PC-3 (cell line): ENCODE measurements around the gene PTS. TPM values are rescaled to one million over a fixed set of nuclear protein-coding genes. Genes with fewer than 3 reads are reported as not detected.

ENCODE experiments used
- ATAC-seq: fragments of 200-7000 bp; cut with Tn5 transposase; 2 replicates; pipeline ENCODE4 v1.9.1; 2020; ENCODE audit warnings: mild to moderate bottlenecking, moderate library complexity
- BruUV-seq: library from RNA; stranded (reverse); fragments of 400-500 nt; replicated peaks from 2 replicates; lab custom pipeline; 2021; lab: Mats Ljungman, UMichigan
- CTCF ChIA-PET: fragments of 300-600 bp; sonication (Branson Sonifier 250); formaldehyde crosslinking; loops from one replicate; lab custom pipeline; 2022; ENCODE audit warnings: antibody characterized with exemption; lab: Charles Lee
- POLR2A ChIA-PET: fragments of 300-600 bp; sonication (Branson Sonifier 250); formaldehyde crosslinking; loops from one replicate; lab custom pipeline; 2022; ENCODE audit warnings: antibody characterized with exemption; ENCODE audit not compliant: unreplicated experiment; lab: Charles Lee
- DNase-seq: peaks from one replicate; pipeline ENCODE4 v3.0.0-alpha.2; 2015
- H2AFZ ChIP-seq: fragments of 300-600 bp; sonication (generic); 2 replicates; pipeline ENCODE4 v1.6.0; 2016; ENCODE audit warnings: antibody characterized with exemption, low read length
- H3F3A ChIP-seq: fragments of 300-600 bp; sonication (generic); one replicate; pipeline ENCODE4 v1.6.0; 2017; ENCODE audit warnings: antibody characterized with exemption, low read length, control low read depth, mild to moderate bottlenecking; ENCODE audit not compliant: unreplicated experiment
- H3K27ac ChIP-seq: fragments of 300-600 bp; sonication (generic); 2 replicates; pipeline ENCODE4 v1.5.1; 2016; ENCODE audit warnings: mild to moderate bottlenecking, low read length
- H3K27me3 ChIP-seq: fragments of 300-600 bp; sonication (generic); 2 replicates; pipeline ENCODE4 v1.6.1; 2016; ENCODE audit warnings: low read length, mixed read lengths
- H3K36me3 ChIP-seq: fragments of 300-600 bp; sonication (generic); 2 replicates; pipeline ENCODE4 v1.6.1; 2016; ENCODE audit warnings: low read depth, mixed run types, low read length, mixed read lengths
- H3K4me1 ChIP-seq: fragments of 300-600 bp; sonication (generic); 2 replicates; pipeline ENCODE4 v1.5.1; 2016; ENCODE audit warnings: low read length; ENCODE audit not compliant: insufficient read depth
- H3K4me2 ChIP-seq: fragments of 300-600 bp; sonication (generic); 2 replicates; pipeline ENCODE4 v1.6.0; 2016; ENCODE audit warnings: low read length
- H3K4me3 ChIP-seq: fragments of 300-600 bp; sonication (generic); 2 replicates; pipeline ENCODE4 v1.5.1; 2016; ENCODE audit warnings: mild to moderate bottlenecking, low read length, mixed read lengths
- H3K79me2 ChIP-seq: fragments of 300-600 bp; sonication (generic); 2 replicates; pipeline ENCODE4 v1.6.1; 2017; ENCODE audit warnings: low read length, mixed read lengths
- H3K9ac ChIP-seq: fragments of 300-600 bp; sonication (generic); 2 replicates; pipeline ENCODE4 v1.6.0; 2016; ENCODE audit warnings: mild to moderate bottlenecking, low read length
- H3K9me2 ChIP-seq: fragments of 300-600 bp; sonication (generic); replicated peaks from 2 replicates; pipeline ENCODE4 v1.6.1; 2016; ENCODE audit warnings: mixed run types, low read length, mixed read lengths
- H3K9me3 ChIP-seq: fragments of 300-600 bp; sonication (generic); 2 replicates; pipeline ENCODE4 v1.6.1; 2016; ENCODE audit warnings: low read length, mixed read lengths
- H4K20me1 ChIP-seq: fragments of 300-600 bp; sonication (generic); 2 replicates; pipeline ENCODE4 v1.6.1; 2016; ENCODE audit warnings: low read length, mixed read lengths
- EZH2 ChIP-seq: fragments of 300-600 bp; sonication (generic); IDR thresholded peaks from one replicate; pipeline ENCODE4 v1.6.1; 2017; ENCODE audit warnings: antibody characterized with exemption, mild to moderate bottlenecking, low read length; ENCODE audit not compliant: unreplicated experiment
- EZH2phosphoT487 ChIP-seq: fragments of 300-600 bp; sonication (generic); IDR thresholded peaks from 2 replicates; pipeline ENCODE4 v1.6.1; 2018; ENCODE audit warnings: mild to moderate bottlenecking, antibody characterized with exemption, low read length, borderline replicate concordance
- intact Hi-C: fragments of 100-400 bp; cut with micrococcal nuclease; formaldehyde crosslinking; loops from 2 replicates; pipeline ENCODE4 v1.9.0; 2023
- total RNA-seq: library from RNA; depleted of rRNA; stranded (reverse); fragments of >200 nt; gene quantifications from 2 replicates; pipeline ENCODE4 v1.2.3, GENCODE V29; 2014
- TF ChIP-seq, protein P1 (sequence below): fragments of 300-600 bp; sonication (generic); conservative IDR thresholded peaks from 2 replicates; pipeline ENCODE4 v1.5.1; 2017; ENCODE audit warnings: antibody characterized with exemption, low read depth, mild to moderate bottlenecking, low read length

The PTS gene
- total RNA-seq, 1 experiment from 2014 or later: 77.4 TPM

DNA sequence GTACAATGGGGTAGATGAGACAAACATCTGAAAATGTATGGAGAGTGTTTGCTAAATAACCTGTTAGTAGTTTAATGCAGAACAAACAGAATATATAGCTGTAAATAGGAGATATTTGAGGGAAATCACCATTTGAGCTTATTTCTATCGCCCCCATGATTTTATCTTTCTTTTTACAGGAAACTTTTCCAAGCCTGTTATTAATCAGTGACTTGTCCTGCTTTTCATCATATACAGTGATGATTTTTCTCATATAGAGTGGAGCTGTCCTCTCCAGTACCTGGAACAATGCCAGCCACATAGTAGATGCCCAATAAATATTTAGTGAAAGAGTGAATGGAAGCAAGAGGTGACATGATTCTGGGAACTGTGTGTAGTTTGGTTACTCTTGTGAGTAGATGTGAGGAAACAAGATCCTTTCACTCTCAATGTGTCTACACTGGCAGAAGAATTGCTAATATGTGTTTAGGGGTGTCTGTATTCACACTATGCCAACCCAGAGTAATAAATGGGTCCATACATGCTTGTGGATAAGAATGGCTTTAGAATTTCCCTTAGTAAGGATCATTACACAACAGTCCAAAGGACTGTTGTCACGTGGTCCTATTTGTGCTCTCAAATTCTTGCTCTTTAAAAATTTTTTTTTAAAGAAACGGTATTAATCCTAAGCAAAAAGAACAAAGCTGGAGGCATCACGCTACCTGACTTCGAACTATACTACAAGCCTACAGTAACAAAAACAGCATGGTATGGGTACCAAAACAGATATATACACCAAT is 2.3 kb upstream of the PTS start:
- DNase-seq (no peak), ATAC-seq (no peak)
- no peaks in the 10 kb centered on the region for H3F3A ChIP-seq
- no peaks in the 10 kb centered on the region; the same call in 1 of the 2 replicates for H3K36me3 ChIP-seq
- H3K9ac ChIP-seq: no peak overlapping the region
- H3K9me2 ChIP-seq: no peaks in the 10 kb centered on the region
- CTCF ChIA-PET: no interaction called here
- TF ChIP-seq EZH2phosphoT487: no peak
- TF ChIP-seq, protein P1, sequence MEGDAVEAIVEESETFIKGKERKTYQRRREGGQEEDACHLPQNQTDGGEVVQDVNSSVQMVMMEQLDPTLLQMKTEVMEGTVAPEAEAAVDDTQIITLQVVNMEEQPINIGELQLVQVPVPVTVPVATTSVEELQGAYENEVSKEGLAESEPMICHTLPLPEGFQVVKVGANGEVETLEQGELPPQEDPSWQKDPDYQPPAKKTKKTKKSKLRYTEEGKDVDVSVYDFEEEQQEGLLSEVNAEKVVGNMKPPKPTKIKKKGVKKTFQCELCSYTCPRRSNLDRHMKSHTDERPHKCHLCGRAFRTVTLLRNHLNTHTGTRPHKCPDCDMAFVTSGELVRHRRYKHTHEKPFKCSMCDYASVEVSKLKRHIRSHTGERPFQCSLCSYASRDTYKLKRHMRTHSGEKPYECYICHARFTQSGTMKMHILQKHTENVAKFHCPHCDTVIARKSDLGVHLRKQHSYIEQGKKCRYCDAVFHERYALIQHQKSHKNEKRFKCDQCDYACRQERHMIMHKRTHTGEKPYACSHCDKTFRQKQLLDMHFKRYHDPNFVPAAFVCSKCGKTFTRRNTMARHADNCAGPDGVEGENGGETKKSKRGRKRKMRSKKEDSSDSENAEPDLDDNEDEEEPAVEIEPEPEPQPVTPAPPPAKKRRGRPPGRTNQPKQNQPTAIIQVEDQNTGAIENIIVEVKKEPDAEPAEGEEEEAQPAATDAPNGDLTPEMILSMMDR: no peak
- TF ChIP-seq EZH2: no peak
- H3K4me3 ChIP-seq: no peak overlapping the region
- peaks cover 44% of the 10 kb centered on the region for H3K4me1 ChIP-seq
- POLR2A ChIA-PET: no interaction called here
- no peaks in the 10 kb centered on the region for H3K27me3 ChIP-seq
- intact Hi-C loops: no loop called here
- H2AFZ ChIP-seq: no peak overlapping the region
- peaks cover 25% of the 10 kb centered on the region for H3K79me2 ChIP-seq
- H4K20me1 ChIP-seq: peaks cover 12% of the 10 kb centered on the region; the same call in 1 of the 2 replicates
- no peak overlapping the region for H3K4me2 ChIP-seq
- H3K9me3 ChIP-seq: no peaks in the 10 kb centered on the region
- H3K27ac ChIP-seq: no peak overlapping the region
- BruUV-seq: no TSS peak

DNA sequence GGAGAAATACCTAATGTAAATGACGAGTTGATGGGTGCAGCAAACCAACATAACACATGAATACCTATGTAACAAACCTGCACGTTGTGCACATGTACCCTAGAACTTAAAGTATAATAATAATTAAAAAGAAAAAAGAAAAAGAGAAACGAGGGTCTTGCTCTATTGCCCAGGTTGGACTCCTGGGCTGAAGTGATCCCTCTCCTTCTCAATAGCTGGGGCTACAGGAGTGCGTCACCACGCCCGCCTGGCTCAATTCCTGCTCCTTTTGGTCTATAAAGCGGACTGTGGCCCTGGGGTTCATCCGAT is 521 bp upstream of the PTS start:
- Histone ChIP-seq H3K4me3 (peak overlapping the region; percentile 93), H3K27me3 (no peaks in the 10 kb centered on the region), H3K4me2 (peak overlapping the region; percentile 95), H3K9me2 (no peaks in the 10 kb centered on the region), H3F3A (no peaks in the 10 kb centered on the region), H2AFZ (peak overlapping the region; percentile 97), H3K36me3 (peaks cover 12% of the 10 kb centered on the region; the same call in 1 of the 2 replicates), H4K20me1 (peaks cover 12% of the 10 kb centered on the region; the same call in 1 of the 2 replicates), H3K9ac (peak overlapping the region; percentile 95), H3K27ac (peak overlapping the region; percentile 81), H3K9me3 (no peaks in the 10 kb centered on the region), H3K79me2 (peaks cover 36% of the 10 kb centered on the region), H3K4me1 (peaks cover 41% of the 10 kb centered on the region)
- DNase-seq (no peak), ATAC-seq (no peak)
- TF ChIP-seq EZH2 (no peak), EZH2phosphoT487 (no peak)
- TF ChIP-seq, protein P1: no peak
- CTCF ChIA-PET: no interaction called here
- POLR2A ChIA-PET: interaction anchor here (0.6 kb wide), 1 partner anchor 363 kb away, joined by 5 read pairs; no protein-coding TSS in a partner anchor
- intact Hi-C loops: loop anchor here (2.0 to 5.0 kb wide), 2 partner anchors 21 to 63 kb away; partner anchors contain the start of gene IL18
- BruUV-seq: no TSS peak
